SIG-M5 (cell line): Measurements from ENCODE around the gene CC2D2A.

ENCODE experiments used
- DNase-seq: peaks from one replicate; lab custom pipeline; 2025; lab: John Stamatoyannopoulos, UW

Gene CC2D2A

DNA sequence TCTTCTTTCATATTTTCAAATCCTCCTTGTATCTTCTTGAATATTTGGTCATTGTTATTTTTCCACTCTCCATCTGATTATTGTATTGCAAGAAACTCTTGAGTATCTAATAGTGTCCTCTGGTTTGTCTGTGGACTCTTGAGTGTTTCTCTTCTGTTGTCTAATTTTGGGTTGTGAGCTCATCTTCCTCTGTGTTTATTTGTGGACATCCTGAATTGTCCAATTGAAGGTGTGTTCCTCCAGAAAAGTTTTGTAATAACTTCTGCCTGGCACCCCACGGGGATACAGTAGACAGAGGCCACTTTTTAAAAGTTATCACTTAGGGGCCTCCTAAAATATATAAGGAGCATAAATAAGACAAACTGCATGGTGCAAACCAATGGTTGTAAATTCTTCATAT lies 3.1 kb upstream of the CC2D2A start:
- DNase-seq = no peak

GRCh38 chr4:15470128-15470475 lies 420 bp downstream of the CC2D2A start:
- no peak for DNase-seq

- DNase-seq = no peak
Measured at GRCh38 chr4:15476396-15476795, 6.7 kb downstream of the CC2D2A start.

- no peak for DNase-seq
Measured at GRCh38 chr4:15478724-15479088, 9.0 kb downstream of the CC2D2A start.

DNA sequence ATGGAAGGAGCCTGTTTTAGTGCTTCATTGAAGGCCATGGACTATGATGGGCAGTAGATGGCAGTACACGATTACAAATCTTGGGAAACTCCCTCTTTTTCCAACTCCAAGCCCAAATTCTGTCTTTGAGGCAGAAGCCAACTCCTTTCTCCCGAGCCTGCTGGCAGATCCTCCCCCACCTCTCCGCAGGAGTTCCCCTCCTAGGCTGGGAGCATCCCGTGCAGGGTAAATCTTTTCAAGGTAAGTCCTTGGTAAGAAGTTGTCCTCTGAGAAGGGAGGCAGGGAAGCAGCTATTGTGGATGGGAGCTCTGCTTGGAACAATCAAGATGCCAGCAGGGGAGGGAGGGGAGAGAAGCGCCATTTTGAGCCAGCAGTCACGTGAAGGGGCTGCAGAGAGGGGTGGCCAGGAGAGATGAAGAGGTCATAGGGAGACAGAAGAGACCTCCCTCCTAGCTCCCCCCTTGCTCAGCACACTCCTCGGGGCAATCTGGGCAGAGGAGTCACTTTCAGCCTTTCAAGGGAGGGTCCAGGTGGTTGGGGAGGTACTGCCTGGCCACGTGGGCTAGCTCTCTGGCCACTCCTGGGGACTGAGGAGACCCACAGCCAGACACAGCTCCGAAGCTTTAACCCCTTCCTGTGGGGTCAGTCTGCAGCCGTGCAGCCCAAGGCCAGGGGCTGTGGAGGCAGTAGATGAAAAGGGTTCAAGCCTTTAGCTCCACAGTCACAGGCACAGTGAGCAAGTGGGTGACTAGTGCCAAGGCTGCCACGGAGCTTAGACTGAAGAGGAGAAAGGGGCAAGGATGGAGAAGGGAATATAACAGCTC lies 9.6 kb downstream of the CC2D2A start:
- DNase-seq = no peak

DNA sequence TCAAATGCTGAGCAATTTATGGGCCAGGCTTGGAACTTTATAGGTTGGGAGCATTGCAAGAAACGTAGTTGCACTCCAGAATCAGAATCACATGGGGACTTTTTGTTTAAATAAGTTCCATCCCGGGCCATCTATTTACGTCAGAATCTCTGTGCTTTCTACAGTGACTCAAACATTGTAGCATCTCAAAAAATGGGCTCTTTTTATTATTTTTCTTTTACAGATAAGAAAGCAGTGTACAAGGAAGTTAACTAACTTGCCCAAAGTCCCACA lies 10.2 kb downstream of the CC2D2A start:
- no peak for DNase-seq

DNA sequence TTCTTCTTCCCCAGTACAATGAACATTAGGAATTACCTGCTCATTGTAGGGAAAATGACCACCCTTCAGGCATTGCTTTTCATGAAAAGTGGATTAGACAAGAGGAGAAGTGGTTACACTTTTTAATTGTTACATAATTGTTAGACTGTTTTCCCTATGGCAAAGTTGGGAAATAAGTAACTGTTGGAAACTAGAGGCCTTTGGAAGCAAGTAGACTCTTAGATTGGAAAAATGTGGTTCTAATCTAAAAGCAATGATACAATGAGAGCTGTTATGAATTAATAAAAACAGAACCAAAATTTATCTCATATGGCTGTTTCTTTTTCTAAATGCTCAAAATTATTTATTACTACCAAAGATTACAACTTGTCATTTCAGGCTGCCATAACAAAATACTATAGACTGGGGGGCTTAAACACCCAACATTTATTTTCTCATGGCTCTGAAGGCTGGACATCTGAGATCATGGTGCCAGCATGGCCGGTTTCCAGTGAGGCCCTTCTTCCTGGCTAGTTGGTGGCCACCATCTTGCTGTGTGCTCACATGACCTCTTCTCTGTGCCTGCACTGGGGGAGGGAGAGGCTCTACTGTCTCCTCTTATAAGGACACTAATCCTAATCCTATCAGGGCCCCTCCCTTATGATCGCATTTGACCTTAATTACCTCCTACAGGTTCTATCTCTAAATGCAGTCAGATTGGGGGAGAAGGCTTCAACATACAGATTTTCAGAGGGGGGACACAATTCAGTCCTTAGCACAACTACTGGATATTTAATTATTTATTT lies 12.5 kb downstream of the CC2D2A start:
- DNase-seq = no peak

DNA sequence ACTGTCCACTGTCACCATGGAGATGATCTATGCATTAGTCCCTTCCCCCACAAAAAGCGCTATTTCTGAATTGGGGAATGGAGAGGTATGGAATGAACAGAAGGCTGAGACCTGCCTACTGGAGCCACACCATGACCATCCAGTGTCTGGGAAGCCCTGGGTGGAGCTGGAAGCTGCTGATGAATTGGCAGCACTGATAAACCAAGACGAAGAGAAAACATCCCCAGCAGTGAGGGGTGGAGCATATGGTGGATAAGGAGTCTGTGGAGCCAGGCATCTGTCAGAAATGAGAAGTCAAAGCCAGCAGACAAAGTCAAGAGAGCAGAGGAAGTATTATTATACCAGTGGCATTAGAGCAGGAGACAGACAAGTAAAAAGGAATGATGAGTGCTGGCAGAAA lies 13.2 kb downstream of the CC2D2A start:
- DNase-seq = no peak

DNA sequence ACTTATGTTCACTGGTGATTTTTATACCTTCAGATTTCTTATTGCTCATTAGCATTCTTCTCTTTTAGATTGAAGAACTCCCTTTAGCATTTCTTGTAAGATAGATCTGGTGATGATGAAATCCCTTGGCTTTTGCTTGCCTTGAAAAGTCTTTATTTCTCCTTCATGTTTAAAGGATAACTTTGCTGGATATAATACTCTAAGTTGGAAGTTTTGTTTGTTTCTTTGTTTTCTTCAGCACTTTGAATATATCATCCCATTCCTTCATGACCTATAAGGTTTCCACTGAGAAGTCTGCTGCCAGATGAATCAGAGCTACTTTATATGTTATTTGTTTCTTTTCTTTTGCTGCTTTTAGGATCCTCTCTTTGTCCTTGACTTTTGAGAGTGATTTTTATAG lies 18.5 kb downstream of the CC2D2A start:
- DNase-seq = no peak

GRCh38 chr4:15488658-15489470 lies 19.2 kb downstream of the CC2D2A start:
- no peak for DNase-seq

DNA sequence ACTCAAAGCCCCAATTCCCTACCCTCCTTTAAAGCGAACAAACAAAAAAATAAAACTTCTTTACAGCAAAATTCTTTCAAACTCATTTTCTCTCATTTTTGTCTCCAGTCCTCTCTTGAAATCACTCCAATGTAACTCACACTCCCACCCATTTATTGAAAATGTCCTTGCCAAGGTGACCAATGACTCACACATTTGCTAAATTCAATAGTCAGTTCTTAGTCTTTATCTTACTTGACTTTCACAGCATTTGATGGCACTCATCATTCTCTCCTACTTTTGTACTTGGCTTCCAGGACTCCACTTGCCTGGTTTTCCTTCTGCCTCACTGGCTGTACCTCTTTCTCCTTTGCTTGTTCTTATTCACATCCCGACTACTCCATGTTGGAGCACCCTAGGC lies 19.9 kb downstream of the CC2D2A start:
- DNase-seq = no peak

GRCh38 chr4:15493411-15493810 lies 23.7 kb downstream of the CC2D2A start:
- DNase-seq = no peak

DNA sequence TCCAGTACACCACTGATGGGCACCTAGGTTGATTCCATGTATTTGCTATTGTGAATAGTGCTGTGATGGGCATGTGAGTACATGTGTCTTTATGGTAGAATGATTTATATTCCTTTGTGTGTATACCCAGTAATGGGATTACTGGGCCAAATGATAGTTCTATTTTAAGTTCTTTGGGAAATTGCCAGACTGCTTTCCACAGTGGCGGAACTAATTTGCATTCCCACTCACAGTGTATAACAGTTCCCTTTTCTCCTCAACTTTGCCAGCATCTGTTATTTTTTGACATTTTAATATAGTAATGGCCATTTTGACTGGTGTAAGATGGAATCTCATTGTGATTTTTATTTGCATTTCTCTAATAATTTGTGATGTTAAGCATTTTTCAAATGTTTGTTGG lies 25.9 kb downstream of the CC2D2A start:
- DNase-seq = no peak

DNA sequence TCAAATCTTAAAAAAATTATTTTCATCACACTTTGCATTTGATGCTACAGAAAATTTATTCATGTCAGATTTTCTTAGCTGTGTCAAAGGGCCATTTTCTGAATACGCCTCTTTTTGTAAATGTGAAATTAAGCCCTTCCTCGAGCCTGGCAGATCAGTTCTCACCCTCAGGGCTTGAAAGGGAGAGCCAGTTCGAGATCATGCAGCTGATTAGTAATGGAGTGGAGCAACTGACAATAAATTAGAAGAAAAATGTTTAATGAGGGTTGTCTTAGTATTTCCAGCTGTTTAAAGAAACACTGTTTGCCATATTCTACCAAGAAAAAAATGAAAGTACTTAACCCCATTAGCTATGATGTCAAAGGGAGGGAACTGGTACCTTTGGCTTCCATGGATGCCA lies 28.7 kb downstream of the CC2D2A start:
- no peak for DNase-seq

- no peak for DNase-seq
Measured at GRCh38 chr4:15500701-15501100, 31.0 kb downstream of the CC2D2A start.

DNA sequence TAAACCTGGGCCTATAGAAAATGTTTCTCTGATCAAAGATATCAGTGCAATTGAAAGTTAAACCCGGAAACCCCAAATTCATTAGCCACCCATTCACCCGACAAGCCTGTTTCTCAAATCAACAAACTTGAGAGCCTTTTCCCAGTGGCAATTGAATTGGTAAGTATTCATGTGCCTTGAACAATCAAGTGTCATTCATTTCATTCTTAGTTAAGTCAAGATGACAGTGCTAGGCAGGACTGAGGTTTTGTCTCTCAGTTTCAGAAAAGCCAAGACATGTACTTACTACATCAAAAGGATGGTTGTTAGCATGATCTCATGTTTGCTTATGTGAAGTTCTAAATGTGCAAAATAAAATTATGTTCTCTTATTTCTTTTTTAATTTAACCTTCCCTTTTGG lies 32.3 kb downstream of the CC2D2A start:
- no peak for DNase-seq

GRCh38 chr4:15502384-15502783 lies 32.7 kb downstream of the CC2D2A start:
- no peak for DNase-seq

GRCh38 chr4:15504041-15504440 lies 34.4 kb downstream of the CC2D2A start:
- DNase-seq = no peak

- no peak for DNase-seq
Measured at GRCh38 chr4:15506464-15506863, 36.8 kb downstream of the CC2D2A start.

- DNase-seq = no peak
Measured at GRCh38 chr4:15507679-15508078, 38.0 kb downstream of the CC2D2A start.

DNA sequence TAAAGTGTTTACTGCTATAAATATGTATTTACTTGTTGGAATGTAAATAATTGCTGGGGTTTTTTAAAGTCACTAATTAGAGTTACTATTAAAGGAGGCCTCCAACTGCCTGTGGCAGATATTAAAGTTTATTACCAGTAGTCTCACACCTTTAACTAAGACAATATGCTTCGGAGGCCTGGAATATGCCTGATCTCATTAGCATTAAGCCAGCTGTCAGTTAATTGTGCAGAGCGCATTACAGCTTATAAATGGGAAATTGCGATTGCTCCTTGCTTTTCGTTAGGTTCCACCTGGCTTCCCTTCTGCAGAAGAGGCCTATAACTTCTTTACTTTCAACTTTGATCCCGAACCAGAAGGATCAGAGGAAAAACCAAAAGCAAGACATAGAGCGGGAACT lies 41.3 kb downstream of the CC2D2A start:
- DNase-seq = no peak

- DNase-seq = no peak
Measured at GRCh38 chr4:15513545-15513944, 43.9 kb downstream of the CC2D2A start.

DNA sequence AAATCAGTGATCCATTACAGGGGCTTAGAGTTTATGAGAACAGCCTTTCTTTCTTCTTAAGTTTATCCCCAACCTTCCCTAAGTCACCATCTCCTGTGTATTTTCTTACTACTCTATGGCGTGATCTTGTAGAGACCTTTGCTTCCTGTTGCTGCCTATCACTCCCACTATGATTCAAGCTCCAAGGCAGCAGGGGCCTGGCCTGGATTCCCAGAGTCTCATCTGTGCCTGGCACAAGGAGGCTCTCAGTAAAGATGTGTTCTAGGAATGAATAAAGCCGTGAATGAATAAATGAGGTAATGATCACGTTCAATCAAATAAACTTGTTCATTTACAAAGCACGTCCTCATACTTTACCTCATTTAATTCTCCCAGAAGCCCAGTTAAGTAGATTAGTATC lies 45.4 kb downstream of the CC2D2A start:
- no peak for DNase-seq
